Thoracic aorta (tissue), 2 donors: ENCODE results near the gene MLN. TPM values are rescaled to one million over a fixed set of nuclear protein-coding genes. Genes with fewer than 3 reads are reported as not detected.

Source experiments
- ATAC-seq: fragments of 150-250 bp; one replicate; pipeline ENCODE4 v1.8.0; 2017; ENCODE audit warnings: low read depth; ENCODE audit not compliant: insufficient number of reproducible peaks, low FRiP score
- DNase-seq: peaks from one replicate; pipeline ENCODE4 v3.0.0-alpha.2; 2020; ENCODE audit warnings: low spot score
- H3K27ac ChIP-seq, 2 donors: fragments of 200-600 bp; sonication (generic); 1 replicate in 1 of 2; 2 replicates in 1 of 2; pipeline ENCODE4 v1.5.1; 2016; ENCODE audit warnings: mild to moderate bottlenecking in 2 of 2, moderate library complexity in 2 of 2
- H3K27me3 ChIP-seq: fragments of 200-600 bp; sonication (generic); replicated peaks from 2 replicates; pipeline ENCODE4 v1.6.0; 2016; ENCODE audit warnings: mild to moderate bottlenecking; ENCODE audit not compliant: insufficient read depth
- H3K36me3 ChIP-seq: fragments of 200-600 bp; sonication (generic); one replicate; pipeline ENCODE4 v1.5.1; 2016
- H3K4me1 ChIP-seq, 2 donors: fragments of 200-600 bp; sonication (generic); 1 replicate in 1 of 2; 2 replicates in 1 of 2; pipeline versions ENCODE4 v1.5.1 to v1.6.0; 2016; ENCODE audit warnings: low read depth in 2 of 2, mild to moderate bottlenecking in 1 of 2; ENCODE audit not compliant: control insufficient read depth in 1 of 2
- H3K4me3 ChIP-seq: fragments of 200-600 bp; sonication (generic); 2 replicates; pipeline ENCODE4 v1.5.1; 2016; ENCODE audit warnings: mild to moderate bottlenecking
- H3K9me3 ChIP-seq: fragments of 200-600 bp; sonication (generic); 2 replicates; pipeline ENCODE4 v1.5.1; 2016
- total RNA-seq, 2 donors: library from RNA; depleted of rRNA; stranded (reverse); fragments of >200 nt; gene quantifications; one replicate each; pipeline versions ENCODE4 v1.1.0 to v1.2.3, GENCODE V29; 2016
- TF ChIP-seq, protein P1 (sequence below): fragments of 200-600 bp; sonication (generic); IDR thresholded peaks from one replicate; pipeline ENCODE4 v1.5.1; 2019; ENCODE audit warnings: antibody characterized with exemption

MLN gene
- total RNA-seq, 2 donors from 2014 or later = not detected

DNA sequence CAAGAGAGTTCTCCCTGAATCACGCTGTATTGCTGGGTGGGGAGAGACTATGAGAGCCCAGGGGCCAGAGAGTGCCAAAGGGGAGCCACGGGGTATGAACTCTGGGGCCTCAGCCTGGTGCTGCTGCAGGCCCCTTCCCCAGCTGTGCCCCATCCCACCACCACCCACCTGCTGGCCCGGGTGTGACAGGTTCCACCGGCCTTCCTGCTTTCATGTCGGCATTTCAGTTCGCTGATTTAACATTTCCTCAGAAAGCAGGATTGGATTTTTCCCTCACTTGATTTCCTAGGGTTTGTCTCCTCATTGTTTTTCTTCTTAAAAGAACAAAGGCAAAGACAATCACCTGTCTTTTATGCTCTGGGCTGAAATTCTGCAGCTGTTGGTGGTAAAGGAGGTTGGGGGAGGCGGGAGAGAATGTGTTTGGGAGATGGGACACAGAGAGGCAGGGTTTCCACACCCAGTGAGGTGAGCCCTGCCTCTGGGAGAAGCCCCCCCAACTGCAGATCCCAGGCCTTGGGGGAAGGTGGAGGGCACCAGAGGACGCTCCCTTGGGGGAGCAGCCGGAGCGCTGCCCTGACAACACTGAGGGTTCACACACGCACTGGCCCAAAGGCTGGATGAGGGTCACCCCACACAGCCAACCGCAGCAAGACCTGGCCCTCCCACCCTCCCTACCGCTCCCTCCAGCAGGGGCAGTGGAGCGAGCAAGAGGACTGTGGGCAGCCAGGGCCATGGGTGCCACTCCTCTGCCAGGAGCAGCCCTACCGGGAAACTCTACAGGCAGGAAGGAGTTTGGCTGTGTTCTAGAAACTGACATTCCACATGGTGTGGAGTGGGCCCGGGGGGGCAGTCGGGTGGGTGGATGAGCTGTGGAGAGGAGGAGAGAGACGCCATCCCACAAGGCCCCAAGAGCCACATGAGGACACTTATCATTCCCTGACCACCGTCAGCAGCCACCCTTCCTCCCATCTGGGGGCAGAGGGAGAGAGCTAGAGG, 10.5 kb upstream of the MLN start:
- H3K27me3 ChIP-seq = no peaks in the 10 kb centered on the region
- no peak for ATAC-seq
- no peaks in the 10 kb centered on the region for H3K36me3 ChIP-seq
- no peak overlapping the region for H3K4me3 ChIP-seq
- no peak for DNase-seq
- no peaks in the 10 kb centered on the region for H3K4me1 ChIP-seq
- no peak overlapping the region for H3K27ac ChIP-seq
- TF ChIP-seq, protein P1, sequence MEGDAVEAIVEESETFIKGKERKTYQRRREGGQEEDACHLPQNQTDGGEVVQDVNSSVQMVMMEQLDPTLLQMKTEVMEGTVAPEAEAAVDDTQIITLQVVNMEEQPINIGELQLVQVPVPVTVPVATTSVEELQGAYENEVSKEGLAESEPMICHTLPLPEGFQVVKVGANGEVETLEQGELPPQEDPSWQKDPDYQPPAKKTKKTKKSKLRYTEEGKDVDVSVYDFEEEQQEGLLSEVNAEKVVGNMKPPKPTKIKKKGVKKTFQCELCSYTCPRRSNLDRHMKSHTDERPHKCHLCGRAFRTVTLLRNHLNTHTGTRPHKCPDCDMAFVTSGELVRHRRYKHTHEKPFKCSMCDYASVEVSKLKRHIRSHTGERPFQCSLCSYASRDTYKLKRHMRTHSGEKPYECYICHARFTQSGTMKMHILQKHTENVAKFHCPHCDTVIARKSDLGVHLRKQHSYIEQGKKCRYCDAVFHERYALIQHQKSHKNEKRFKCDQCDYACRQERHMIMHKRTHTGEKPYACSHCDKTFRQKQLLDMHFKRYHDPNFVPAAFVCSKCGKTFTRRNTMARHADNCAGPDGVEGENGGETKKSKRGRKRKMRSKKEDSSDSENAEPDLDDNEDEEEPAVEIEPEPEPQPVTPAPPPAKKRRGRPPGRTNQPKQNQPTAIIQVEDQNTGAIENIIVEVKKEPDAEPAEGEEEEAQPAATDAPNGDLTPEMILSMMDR = no peak
- H3K9me3 ChIP-seq = no peaks in the 10 kb centered on the region

DNA sequence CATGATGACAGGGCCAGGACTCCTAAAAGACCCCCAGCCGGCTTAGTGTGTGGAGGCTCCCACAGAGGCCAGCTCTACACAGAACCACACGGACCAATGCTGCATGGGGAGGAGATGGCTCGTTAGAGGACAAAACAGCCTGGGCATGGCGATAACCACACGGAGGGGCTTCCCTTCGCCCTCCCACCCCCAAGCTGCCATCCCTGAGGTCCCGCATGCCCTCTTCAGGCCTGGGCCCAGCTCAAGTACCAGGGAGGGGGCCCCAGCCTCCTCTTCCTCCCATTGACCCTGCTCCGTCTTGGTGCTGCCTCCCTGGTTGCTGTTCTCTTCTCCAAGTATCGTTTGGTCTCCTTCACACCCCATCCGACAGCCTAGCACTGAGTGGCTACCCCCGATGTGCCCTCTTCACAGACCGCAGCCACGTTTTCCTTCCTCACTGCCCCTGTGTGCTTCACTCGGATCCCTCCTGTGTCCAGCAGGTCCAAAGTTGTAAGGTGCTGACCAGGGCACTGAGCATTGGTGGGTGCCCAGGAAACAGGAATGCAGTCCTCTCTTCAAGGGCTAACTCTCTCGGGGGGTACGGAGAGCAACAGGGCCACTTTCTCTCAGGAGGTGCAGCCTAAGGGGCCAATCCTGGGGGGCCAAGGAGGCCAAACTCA, 9.6 kb upstream of the MLN start:
- ATAC-seq = no peak
- Histone ChIP-seq H3K4me3 (no peak overlapping the region), H3K9me3 (no peaks in the 10 kb centered on the region), H3K36me3 (no peaks in the 10 kb centered on the region), H3K4me1 (no peaks in the 10 kb centered on the region), H3K27ac (no peak overlapping the region), H3K27me3 (no peaks in the 10 kb centered on the region)
- no peak for DNase-seq
- TF ChIP-seq, protein P1 = no peak

DNA sequence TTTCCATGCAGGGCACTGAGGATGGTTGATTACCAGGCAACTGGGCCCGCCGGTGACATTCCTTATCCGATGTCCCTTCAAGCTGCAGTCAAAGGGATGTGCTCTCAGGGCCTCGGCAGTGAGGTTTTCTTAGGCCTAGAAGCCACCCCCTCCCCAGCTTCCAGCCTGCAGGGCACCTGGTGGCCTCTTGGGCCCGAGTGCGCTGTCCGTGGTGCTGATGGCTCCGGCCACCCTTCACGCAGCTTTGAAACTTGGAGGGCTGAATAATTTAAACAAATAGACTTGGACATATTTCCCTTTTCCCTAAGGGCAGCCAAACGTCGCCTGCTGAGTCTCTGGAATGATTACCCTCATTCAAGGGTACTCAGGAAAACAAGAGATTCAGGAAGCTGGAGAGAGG, 8.9 kb upstream of the MLN start:
- H3K27ac ChIP-seq = no peak overlapping the region
- no peaks in the 10 kb centered on the region for H3K4me1 ChIP-seq
- DNase-seq (no peak), ATAC-seq (no peak)
- no peaks in the 10 kb centered on the region for H3K27me3 ChIP-seq
- TF ChIP-seq, protein P1 = no peak
- no peaks in the 10 kb centered on the region for H3K9me3 ChIP-seq
- no peak overlapping the region for H3K4me3 ChIP-seq
- no peaks in the 10 kb centered on the region for H3K36me3 ChIP-seq

DNA sequence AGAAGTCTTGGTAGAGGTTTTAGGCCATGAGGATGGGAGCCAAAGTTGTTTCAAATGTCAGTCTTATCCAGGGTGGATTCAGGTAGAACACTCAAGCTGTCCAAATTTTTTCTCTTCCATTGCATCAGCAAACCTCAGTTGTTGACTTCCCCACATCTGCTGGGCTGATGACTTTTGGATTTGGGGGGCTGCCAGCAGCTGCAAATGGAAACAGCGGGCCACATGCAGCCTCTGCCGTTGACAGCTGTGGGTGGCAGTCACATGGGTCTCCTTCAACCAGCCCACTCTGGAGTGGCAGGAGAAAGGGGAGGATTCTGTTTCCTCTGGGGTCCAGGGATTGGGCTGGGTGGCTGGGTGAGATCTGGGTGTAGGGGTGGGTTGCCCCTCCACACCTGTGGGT, 5.8 kb upstream of the MLN start:
- no peak for DNase-seq
- Histone ChIP-seq H3K4me3 (no peak overlapping the region), H3K9me3 (no peaks in the 10 kb centered on the region), H3K27me3 (no peaks in the 10 kb centered on the region), H3K27ac (no peak overlapping the region), H3K4me1 (no peaks in the 10 kb centered on the region), H3K36me3 (no peaks in the 10 kb centered on the region)
- TF ChIP-seq, protein P1 = no peak
- ATAC-seq = no peak

DNA sequence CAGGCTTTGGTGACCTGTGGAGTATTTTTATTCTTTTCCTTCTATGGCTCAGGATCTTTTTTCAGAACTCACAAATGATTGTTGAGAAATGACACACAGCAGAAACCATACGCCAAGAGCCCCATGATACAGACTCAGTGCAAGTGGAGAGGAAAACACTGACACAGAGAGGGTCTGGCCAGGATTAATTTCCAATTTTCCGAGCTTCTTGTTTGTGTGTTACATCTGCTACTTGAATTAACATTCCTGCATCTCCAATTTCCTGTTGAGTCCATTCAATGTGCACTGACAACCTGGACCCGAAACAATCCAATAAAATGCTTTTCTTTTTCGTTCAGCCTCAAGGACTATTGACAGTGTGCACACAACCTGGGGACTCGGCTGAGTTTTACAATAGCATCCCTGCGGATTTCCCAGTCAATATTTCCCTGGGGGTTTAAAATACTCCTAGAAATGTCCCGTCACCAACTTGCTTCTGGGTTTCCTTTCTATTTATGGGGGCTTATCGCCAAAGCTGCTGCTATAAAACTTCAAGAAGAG, 4.9 kb upstream of the MLN start:
- Histone ChIP-seq H3K9me3 (no peaks in the 10 kb centered on the region), H3K27ac (no peak overlapping the region), H3K4me3 (no peak overlapping the region), H3K4me1 (no peaks in the 10 kb centered on the region), H3K36me3 (no peaks in the 10 kb centered on the region), H3K27me3 (no peaks in the 10 kb centered on the region)
- ATAC-seq = no peak
- no peak for DNase-seq
- TF ChIP-seq, protein P1 = no peak
